Adipocyte (in vitro differentiated cells): ENCODE measurements around the gene MRPL58.
"Not testable (repeated sequence)": the region's sequence is repeated elsewhere in the genome, so short reads cannot be mapped to it uniquely, and the experiment has no call there.

ENCODE experiments used
- DNase-seq: peaks from one replicate; pipeline ENCODE4 v3.0.0-alpha.2; 2015; ENCODE audit warnings: low read depth
- H3K27me3 ChIP-seq: replicated peaks from 2 replicates; pipeline ENCODE4 v1.7.0; 2013; ENCODE audit warnings: mild to moderate bottlenecking, low read length, moderate library complexity; ENCODE audit not compliant: control insufficient read depth, insufficient read depth
- H3K36me3 ChIP-seq: 2 replicates; pipeline ENCODE4 v1.7.0; 2013; ENCODE audit warnings: low read length, mild to moderate bottlenecking, moderate library complexity; ENCODE audit not compliant: control insufficient read depth, insufficient read depth, severe bottlenecking
- H3K4me1 ChIP-seq: 2 replicates; pipeline ENCODE4 v1.7.0; 2013; ENCODE audit warnings: mild to moderate bottlenecking, low read length, moderate library complexity; ENCODE audit not compliant: control insufficient read depth, insufficient read depth
- H3K4me3 ChIP-seq: 2 replicates; pipeline ENCODE4 v1.7.0; 2013; ENCODE audit warnings: mild to moderate bottlenecking, low read length, moderate library complexity
- H3K9ac ChIP-seq: 2 replicates; pipeline ENCODE4 v1.7.0; 2013; ENCODE audit warnings: mild to moderate bottlenecking, low read length, moderate library complexity
- H3K9me3 ChIP-seq: 2 replicates; pipeline ENCODE4 v1.7.0; 2013; ENCODE audit warnings: mild to moderate bottlenecking, low read length, moderate library complexity; ENCODE audit not compliant: control insufficient read depth

MRPL58 gene

DNA sequence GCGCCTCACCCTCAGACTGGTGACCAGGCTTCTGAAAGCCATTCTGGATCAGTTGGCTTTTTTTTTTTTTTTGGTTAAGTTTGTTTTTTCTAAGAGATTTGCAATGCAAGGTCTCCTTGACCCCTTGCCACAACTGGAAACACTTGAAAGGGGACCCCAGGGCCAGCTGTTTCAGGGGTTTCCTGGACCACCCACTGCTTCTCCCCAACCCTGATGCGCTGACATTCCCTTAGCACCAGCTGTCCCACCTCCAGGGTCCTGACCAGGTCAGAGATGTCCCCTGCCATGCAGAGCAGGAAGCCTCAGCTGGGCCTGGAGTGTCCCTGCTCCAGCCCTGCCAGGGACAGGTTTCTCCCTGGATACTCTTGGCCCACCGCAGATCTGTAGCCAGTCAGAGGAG lies 8.1 kb upstream of the MRPL58 start:
- Histone ChIP-seq H3K36me3 (peaks cover 35% of the 10 kb centered on the region), H3K9me3 (no peaks in the 10 kb centered on the region), H3K4me1 (no peaks in the 10 kb centered on the region), H3K27me3 (no peaks in the 10 kb centered on the region), H3K9ac (no peak overlapping the region), H3K4me3 (no peak overlapping the region)
- no peak for DNase-seq

DNA sequence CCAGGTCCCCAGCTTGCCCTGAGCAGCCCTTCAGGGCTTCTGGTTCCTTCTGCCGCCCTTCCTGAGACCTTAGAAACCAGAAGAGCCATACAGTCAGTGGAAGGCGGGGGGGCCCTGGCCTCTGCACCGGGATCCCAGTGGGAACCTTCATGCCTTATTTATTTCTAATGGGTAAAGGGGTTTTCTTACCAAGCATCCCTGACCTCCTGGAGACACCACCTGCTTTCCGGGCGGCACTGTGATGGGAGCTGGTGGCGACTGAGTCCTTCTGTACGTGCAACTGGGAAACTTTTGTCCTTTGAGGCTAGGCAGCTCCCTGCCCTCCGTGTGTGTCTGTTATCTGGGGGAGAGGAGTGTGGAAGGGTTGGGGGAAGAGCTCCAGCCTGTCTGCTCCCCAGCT lies 7.2 kb upstream of the MRPL58 start:
- H3K4me1 ChIP-seq: no peaks in the 10 kb centered on the region
- H3K27me3 ChIP-seq: no peaks in the 10 kb centered on the region
- H3K9me3 ChIP-seq: no peaks in the 10 kb centered on the region
- no peak for DNase-seq
- H3K36me3 ChIP-seq: peaks cover 30% of the 10 kb centered on the region
- H3K9ac ChIP-seq: no peak overlapping the region
- no peak overlapping the region for H3K4me3 ChIP-seq

DNA sequence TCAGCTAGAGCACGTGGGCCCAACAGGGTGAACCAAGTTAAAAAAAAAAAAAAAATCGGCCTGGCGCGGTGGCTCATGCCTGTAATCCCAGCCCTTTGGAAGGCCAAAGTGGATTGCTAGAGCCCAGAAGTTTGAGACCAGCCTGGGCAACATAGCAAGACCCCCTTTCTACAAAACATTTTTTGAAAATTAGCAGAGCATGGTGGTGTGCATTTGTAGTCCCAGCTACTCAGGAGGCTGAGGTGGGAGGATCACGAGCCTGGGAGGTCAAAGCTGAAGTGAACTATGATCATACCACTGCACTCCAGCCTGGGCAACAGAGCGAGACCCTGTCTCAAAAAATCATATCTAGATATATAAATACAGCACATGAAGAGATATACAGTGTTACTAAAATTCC lies 6.4 kb upstream of the MRPL58 start:
- H3K27me3 ChIP-seq, DNase-seq, H3K9me3 ChIP-seq, H3K9ac ChIP-seq, H3K4me1 ChIP-seq, H3K4me3 ChIP-seq: not testable (repeated sequence)
- H3K36me3 ChIP-seq: peaks cover 26% of the 10 kb centered on the region

DNA sequence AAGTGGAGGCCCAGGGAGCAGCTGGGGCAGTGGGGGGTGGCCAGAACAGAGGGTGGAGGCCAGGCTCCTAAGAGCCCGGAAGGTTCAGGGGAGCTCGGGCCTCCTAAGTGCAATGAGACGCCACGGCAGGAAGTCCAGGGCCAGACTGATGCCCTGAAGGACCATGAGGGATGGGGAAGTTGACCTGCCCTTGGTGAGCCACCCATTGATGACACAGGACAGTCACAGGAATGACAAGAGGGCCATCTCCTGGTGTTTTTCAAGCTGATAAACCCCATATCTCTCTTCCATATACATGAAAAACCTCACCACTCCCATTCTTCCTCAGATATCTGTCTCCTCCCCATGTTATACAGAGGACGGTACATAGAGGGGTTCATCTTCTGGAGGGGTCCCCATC lies 5.8 kb upstream of the MRPL58 start:
- DNase-seq: no peak
- H3K4me1 ChIP-seq: peaks cover 4% of the 10 kb centered on the region
- H3K9ac ChIP-seq: no peak overlapping the region
- H3K9me3 ChIP-seq: no peaks in the 10 kb centered on the region
- H3K27me3 ChIP-seq: no peaks in the 10 kb centered on the region
- no peak overlapping the region for H3K4me3 ChIP-seq
- H3K36me3 ChIP-seq: peaks cover 20% of the 10 kb centered on the region

DNA sequence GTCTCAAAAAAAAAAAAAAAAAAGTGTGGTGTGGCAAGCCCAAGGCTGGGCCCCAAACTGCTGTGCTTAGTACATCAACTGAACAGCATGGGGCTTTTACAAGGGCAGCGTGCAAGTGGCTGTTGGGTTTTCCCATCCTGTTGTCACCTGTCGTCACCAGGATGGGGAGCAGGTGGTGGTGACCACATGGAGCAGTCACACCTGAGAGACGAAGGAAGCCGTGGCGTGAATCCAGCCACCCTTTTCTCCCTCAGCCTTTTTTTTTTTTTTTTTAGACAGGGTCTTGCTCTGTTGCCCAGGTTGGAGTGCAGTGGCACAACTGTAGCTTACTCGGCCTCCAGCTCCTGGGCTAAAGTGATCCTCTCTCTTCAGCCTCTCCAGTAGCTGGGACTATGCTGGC lies 4.1 kb upstream of the MRPL58 start:
- DNase-seq: no peak
- Histone ChIP-seq H3K36me3 (peaks cover 3% of the 10 kb centered on the region), H3K27me3 (no peaks in the 10 kb centered on the region), H3K9me3 (no peaks in the 10 kb centered on the region), H3K4me1 (peaks cover 13% of the 10 kb centered on the region), H3K4me3 (no peak overlapping the region), H3K9ac (no peak overlapping the region)

DNA sequence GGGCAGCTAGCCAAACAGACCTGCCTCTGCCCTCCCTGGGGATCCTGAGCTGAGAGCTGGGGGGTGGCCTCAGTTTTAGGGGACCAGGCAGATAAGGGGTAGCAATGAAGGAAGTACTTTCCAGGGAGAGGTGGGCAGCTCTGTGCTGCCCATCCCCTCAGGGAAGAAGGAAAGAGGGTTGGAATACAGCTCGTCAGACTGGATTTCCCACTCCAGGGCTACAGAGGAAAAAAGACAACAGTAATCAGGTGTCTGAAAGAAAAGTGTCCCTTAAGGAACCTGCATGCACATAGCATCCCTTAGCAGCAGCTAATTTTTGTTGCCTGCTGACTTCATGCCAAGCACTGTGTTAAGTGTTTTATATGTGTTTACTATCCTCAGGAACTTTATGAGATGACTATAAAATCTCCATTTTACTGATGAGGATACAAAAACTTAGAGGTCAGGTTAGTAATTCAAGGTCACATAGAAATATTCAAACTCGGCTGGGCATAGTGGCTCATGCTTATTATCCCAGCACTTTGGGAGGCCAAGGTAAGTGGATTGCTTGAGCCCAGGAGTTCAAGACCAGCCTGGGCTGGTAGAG lies 3.2 kb upstream of the MRPL58 start:
- no peaks in the 10 kb centered on the region for H3K9me3 ChIP-seq
- DNase-seq: no peak
- H3K4me3 ChIP-seq: no peak overlapping the region
- H3K36me3 ChIP-seq: no peaks in the 10 kb centered on the region
- peaks cover 19% of the 10 kb centered on the region for H3K4me1 ChIP-seq
- no peaks in the 10 kb centered on the region for H3K27me3 ChIP-seq
- H3K9ac ChIP-seq: no peak overlapping the region

DNA sequence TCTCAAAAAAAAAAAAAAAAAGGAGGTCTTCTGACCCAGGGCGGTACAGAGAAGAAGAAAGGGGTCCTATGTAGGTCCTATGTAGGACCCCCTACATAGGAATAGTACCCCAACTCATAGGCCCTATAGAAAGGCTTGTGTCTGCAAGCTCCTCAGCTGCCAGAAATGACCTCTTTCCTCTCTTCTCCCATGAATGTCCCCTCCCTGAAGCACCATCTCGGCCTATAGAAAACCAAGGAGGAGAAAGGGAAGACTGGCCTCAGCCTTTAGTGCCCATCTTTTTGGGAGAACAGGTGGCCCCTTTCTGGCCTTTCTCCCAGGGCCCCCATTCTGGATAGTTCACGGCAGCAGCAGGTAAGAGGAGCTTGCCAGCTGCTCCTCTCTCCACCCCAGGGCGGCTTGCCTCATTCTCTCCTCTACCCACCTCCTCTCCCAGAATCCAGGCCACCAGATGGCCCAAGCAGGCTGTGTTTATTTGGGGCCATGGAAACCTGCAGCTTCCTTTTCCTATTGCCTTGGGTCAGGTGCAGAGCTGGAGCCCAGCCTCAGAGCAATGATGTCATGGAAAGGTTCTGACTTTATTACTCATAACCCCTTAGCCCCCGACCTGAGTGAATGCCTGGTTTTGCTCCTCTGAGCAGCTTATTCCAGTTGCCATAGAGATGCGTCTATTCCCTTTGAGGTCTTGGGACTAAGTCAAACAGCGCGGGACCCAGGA lies 1.6 kb upstream of the MRPL58 start:
- DNase-seq: no peak
- peak overlapping the region; percentile 91 for H3K4me3 ChIP-seq
- H3K4me1 ChIP-seq: peaks cover 19% of the 10 kb centered on the region
- H3K36me3 ChIP-seq: no peaks in the 10 kb centered on the region
- peak overlapping the region; percentile 92 for H3K9ac ChIP-seq
- H3K27me3 ChIP-seq: no peaks in the 10 kb centered on the region
- no peaks in the 10 kb centered on the region for H3K9me3 ChIP-seq

DNA sequence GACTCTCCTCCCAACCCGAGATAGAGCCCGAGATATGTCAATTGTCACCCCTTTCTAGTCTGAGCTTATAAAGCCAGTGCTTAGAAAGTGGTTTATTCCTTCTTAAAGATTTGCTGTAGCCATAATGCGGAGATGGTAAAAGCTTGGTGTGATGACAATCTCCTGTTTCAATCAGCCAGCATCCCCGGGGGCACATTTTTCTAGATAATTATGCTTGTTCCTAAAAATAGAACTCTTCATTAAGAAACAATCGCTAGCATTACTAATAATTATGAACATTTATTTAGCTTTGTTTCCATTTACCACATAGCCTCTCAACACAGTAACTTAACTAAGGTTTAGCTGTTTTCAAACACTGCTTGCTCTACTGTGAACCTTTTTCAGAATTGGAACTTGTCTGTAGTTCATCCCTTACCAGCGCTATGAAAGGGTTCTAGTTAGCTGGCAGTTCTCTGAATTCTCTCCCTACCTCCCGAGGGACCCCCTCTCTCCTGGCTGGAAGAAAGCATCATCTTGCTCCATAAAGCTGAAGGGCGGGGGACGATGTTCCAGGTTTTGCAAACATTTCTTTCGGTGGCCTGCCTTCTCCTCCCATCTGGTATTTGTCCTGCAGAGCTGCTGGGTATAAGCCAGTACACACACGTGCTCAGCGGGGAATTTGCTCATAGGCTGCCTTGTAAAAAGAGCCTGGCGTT lies 922 bp upstream of the MRPL58 start:
- peak; percentile 63 for DNase-seq
- Histone ChIP-seq H3K36me3 (no peaks in the 10 kb centered on the region), H3K4me3 (peak overlapping the region; percentile 91), H3K27me3 (no peaks in the 10 kb centered on the region), H3K9ac (peak overlapping the region; percentile 92), H3K4me1 (peaks cover 19% of the 10 kb centered on the region), H3K9me3 (no peaks in the 10 kb centered on the region)

DNA sequence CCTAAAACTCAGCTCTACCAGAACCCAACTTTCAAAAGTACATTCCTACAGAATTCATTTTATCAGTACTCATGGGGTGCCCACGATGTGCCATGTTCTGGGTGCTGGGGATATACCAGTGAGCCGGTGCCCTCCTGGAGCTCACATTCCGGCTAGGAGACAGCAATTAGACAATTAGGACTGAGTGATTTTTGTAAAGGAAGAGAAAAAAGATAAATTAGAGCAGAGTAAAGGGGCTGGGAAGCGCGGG lies 449 bp upstream of the MRPL58 start:
- no peak for DNase-seq

DNA sequence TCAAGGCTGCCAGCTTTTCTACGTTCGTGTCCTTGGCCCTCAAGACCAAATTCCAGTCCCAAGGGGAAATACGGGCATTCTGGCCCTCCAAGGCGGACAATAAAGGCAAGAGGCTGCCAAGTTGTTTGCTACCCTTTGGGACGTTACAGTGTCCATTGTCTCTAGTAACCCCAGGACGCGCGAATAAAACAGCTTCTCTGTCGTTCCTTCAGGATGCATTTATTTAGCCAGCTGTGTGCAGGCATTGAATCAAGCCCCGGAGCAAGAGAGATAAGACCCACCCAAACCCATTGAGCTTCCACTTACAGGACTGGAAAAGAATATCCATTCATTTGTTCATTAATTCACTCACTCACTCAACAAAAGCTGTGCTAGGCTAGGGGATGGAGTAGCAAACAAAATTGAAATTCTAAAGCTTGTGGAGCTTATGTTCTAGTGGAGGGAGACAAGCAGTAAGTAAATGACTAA lies 656 bp downstream of the MRPL58 start:
- peak overlapping the region; percentile 91 for H3K4me3 ChIP-seq
- no peaks in the 10 kb centered on the region for H3K27me3 ChIP-seq
- peak overlapping the region; percentile 92 for H3K9ac ChIP-seq
- DNase-seq: no peak
- peaks cover 19% of the 10 kb centered on the region for H3K4me1 ChIP-seq
- peaks cover 3% of the 10 kb centered on the region for H3K36me3 ChIP-seq
- H3K9me3 ChIP-seq: no peaks in the 10 kb centered on the region

More for the DNA sequence above, 449 bp upstream of the MRPL58 start:
- H3K9ac ChIP-seq: peak overlapping the region; percentile 92
- peaks cover 19% of the 10 kb centered on the region for H3K4me1 ChIP-seq
- no peaks in the 10 kb centered on the region for H3K9me3 ChIP-seq
- H3K36me3 ChIP-seq: no peaks in the 10 kb centered on the region
- H3K27me3 ChIP-seq: no peaks in the 10 kb centered on the region
- peak overlapping the region; percentile 91 for H3K4me3 ChIP-seq

DNA sequence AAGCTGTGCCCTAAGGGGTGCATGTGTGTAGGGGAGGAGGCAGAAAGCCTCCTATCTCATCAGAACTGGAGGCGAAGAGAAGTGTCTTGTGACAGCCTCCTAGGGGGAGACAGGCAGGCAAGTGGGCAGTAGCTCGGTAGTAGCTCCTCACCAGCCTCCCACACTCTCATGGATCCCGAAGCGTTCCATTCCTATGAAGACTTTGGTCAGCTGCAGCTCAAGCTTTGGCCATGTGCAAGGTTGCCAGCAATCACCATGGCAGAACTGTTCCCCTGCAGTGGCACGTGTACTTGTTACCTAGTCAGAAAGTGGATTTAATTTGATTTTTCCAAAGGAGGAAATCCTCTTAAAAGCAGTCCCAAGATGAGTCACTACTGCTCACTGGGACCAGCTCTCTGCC lies 6.7 kb downstream of the MRPL58 start:
- no peaks in the 10 kb centered on the region for H3K4me1 ChIP-seq
- H3K9ac ChIP-seq: no peak overlapping the region
- no peak for DNase-seq
- peaks cover 40% of the 10 kb centered on the region for H3K36me3 ChIP-seq
- no peaks in the 10 kb centered on the region for H3K27me3 ChIP-seq
- no peaks in the 10 kb centered on the region for H3K9me3 ChIP-seq
- H3K4me3 ChIP-seq: no peak overlapping the region
